Measurements from ENCODE around the gene PDS5B. TPM values are rescaled to one million over a fixed set of nuclear protein-coding genes. Genes with fewer than 3 reads are reported as not detected.

PDS5B gene
- total RNA-seq, 1 experiment from 2014 or later: 26.5 TPM

DNA sequence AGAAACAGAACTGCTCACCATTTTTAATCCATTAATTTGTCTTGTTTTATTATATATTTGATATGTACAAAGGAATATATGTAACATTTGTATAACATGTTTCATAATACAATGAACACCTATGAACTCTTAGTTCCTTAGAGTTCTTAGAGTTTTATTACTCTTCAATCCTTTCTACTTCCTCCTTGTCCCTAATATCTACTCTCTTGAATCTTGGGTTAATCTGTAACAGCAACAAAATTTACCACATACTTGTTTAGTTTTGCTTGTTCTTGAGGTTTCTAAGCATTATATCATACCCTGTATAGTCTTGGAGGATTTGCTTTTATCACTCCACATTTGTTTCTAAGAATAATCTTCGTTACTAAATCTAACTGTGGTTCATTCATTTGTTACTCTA lies 151.4 kb downstream of the PDS5B start (continued):
- no peak for TF ChIP-seq CTCF (IDR thresholded peaks at IDR 0.05 in 2 of 3, conservative IDR thresholded peaks at IDR 0.05 in 1 of 3; ENCODE audit: borderline replicate concordance in 1 of 3, insufficient read depth in 1 of 3, low read depth in 2 of 3, low read length in 2 of 3)

DNA sequence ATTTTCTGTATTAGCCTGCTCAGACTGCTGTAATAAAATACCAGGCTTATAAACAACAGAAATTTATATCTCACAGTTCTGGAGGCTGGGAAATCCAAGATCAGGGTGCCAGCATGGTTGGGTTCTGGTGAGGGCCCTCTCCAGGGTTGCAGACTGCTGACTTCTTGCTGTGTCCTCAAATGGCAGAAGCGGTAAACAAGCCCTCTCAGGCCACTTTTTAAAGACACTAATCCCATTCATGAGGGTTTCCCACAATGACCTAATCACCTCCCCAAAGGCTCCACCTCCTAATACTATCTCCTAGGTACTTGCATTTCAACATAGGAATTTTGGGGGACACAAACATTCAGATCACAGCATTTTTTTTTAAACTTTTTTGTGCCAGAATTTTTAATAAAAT lies 159.3 kb downstream of the PDS5B start:
- ChIA-PET RAD21 (ENCODE audit: low non-redundant PET in 1 of 2, low total read pairs in 2 of 2, uncharacterized antibody in 2 of 2, unreplicated experiment in 2 of 2) (no interaction called here), CTCF (no interaction called here), POLR2A (no interaction called here)
- H4K20me1 ChIP-seq (ENCODE audit: insufficient read depth): no peaks in the 10 kb centered on the region
- no peak overlapping the region for H3K4me2 ChIP-seq (ENCODE audit: low read length)
- no peaks in the 10 kb centered on the region for H3K9me2 ChIP-seq (ENCODE audit: insufficient read depth)
- TF ChIP-seq POLR2AphosphoS5 (IDR thresholded peaks at IDR 0.05; ENCODE audit: low read depth, low read length): no peak
- no peak for TF ChIP-seq ZNF274 (IDR thresholded peaks at IDR 0.05; ENCODE audit: low read depth, low read length)
- no peak for TF ChIP-seq EZH2phosphoT487 (IDR thresholded peaks at IDR 0.05; ENCODE audit: borderline replicate concordance)
- no peak for TF ChIP-seq CBX3 (IDR thresholded peaks at IDR 0.05; ENCODE audit: low read depth)
- BruUV-seq (replicated peaks): no TSS peak
- H2AFZ ChIP-seq (ENCODE audit: low read depth, low read length, poor library complexity, severe bottlenecking): no peak overlapping the region
- H3K27ac ChIP-seq (ENCODE audit: low read depth, low read length): no peak overlapping the region
- H3K36me3 ChIP-seq (ENCODE audit: control insufficient read depth in 1 of 2, insufficient read depth in 2 of 2, low read length in 2 of 2): peaks cover 0 to 2% of the 10 kb centered on the region in 2 experiments; a peak in 1 of 4 replicates
- no peaks in the 10 kb centered on the region for H3K27me3 ChIP-seq (ENCODE audit: insufficient read depth, low read length)
- no peak overlapping the region for H3K9ac ChIP-seq (ENCODE audit: low read length)
- ATAC-seq (no peak), DNase-seq (ENCODE audit: low read depth, low spot score) (no peak)
- H3K4me1 ChIP-seq (ENCODE audit: control insufficient read depth in 1 of 2, insufficient read depth in 2 of 2, low read length in 2 of 2): no peaks in the 10 kb centered on the region
- H3K9me3 ChIP-seq (ENCODE audit: control insufficient read depth in 1 of 2, insufficient read depth in 1 of 2, low read depth in 1 of 2, low read length in 2 of 2): no peaks in the 10 kb centered on the region
- no peaks in the 10 kb centered on the region for H3K79me2 ChIP-seq (ENCODE audit: insufficient read depth, low read length)
- no peak overlapping the region for H3K4me3 ChIP-seq (replicated peaks in 1 of 2; ENCODE audit: low read depth in 1 of 2, low read length in 2 of 2)
- intact Hi-C loops (cut with micrococcal nuclease): no loop called here

DNA sequence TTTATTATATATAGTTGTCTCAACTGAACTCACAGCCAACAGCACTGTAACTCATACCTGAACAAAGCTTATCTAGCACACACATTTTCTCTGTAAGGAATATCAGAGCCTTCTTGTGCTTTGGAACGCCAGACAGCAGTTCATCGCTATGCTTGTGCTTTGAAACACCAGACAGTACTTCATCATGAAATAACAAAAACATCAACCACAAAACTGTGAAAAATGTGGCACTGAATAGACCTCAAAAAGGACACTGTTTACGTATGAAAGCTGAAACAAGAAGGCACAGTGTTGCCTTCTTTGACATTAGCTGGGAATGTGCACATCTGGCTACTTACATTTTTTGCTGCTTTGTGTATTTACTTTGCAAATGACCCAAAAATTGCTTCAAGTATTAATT lies 160.2 kb downstream of the PDS5B start:
- ATAC-seq: no peak
- H3K4me2 ChIP-seq (ENCODE audit: low read length): no peak overlapping the region
- no peak overlapping the region for H3K9ac ChIP-seq (ENCODE audit: low read length)
- H3K4me3 ChIP-seq (replicated peaks in 1 of 2; ENCODE audit: low read depth in 1 of 2, low read length in 2 of 2): no peak overlapping the region
- H2AFZ ChIP-seq (ENCODE audit: low read depth, low read length, poor library complexity, severe bottlenecking): no peak overlapping the region
- BruUV-seq (replicated peaks): no TSS peak
- no peaks in the 10 kb centered on the region for H3K9me2 ChIP-seq (ENCODE audit: insufficient read depth)
- POLR2A ChIA-PET: no interaction called here
- RAD21 ChIA-PET (ENCODE audit: low non-redundant PET in 1 of 2, low total read pairs in 2 of 2, uncharacterized antibody in 2 of 2, unreplicated experiment in 2 of 2): no interaction called here
- H3K4me1 ChIP-seq (ENCODE audit: control insufficient read depth in 1 of 2, insufficient read depth in 2 of 2, low read length in 2 of 2): no peaks in the 10 kb centered on the region
- H3K27ac ChIP-seq (ENCODE audit: low read depth, low read length): no peak overlapping the region
- no peaks in the 10 kb centered on the region for H3K9me3 ChIP-seq (ENCODE audit: control insufficient read depth in 1 of 2, insufficient read depth in 1 of 2, low read depth in 1 of 2, low read length in 2 of 2)
- DNase-seq (ENCODE audit: low read depth, low spot score): no peak
- TF ChIP-seq CTCF (IDR thresholded peaks at IDR 0.05 in 2 of 3, conservative IDR thresholded peaks at IDR 0.05 in 1 of 3; ENCODE audit: borderline replicate concordance in 1 of 3, insufficient read depth in 1 of 3, low read depth in 2 of 3, low read length in 2 of 3): no peak
- TF ChIP-seq EZH2phosphoT487 (IDR thresholded peaks at IDR 0.05; ENCODE audit: borderline replicate concordance): no peak
- no peak for TF ChIP-seq EZH2 (IDR thresholded peaks at IDR 0.05)
- TF ChIP-seq EGR1 (IDR thresholded peaks at IDR 0.05; ENCODE audit: low read depth): no peak
- no peak for TF ChIP-seq SIN3A (IDR thresholded peaks at IDR 0.05; ENCODE audit: low read depth)
- H3K36me3 ChIP-seq (ENCODE audit: control insufficient read depth in 1 of 2, insufficient read depth in 2 of 2, low read length in 2 of 2): peaks cover 0 to 2% of the 10 kb centered on the region in 2 experiments; a peak in 1 of 4 replicates
- CTCF ChIA-PET: no interaction called here
- H3K27me3 ChIP-seq (ENCODE audit: insufficient read depth, low read length): no peaks in the 10 kb centered on the region
- no peaks in the 10 kb centered on the region for H3K79me2 ChIP-seq (ENCODE audit: insufficient read depth, low read length)
- intact Hi-C loops (cut with micrococcal nuclease): no loop called here
- no peaks in the 10 kb centered on the region for H4K20me1 ChIP-seq (ENCODE audit: insufficient read depth)

Measured in HCT116 (cell line).